ENCODE measurements around the gene POMZP3.
"Not testable (repeated sequence)": the region's sequence is repeated elsewhere in the genome, so short reads cannot be mapped to it uniquely, and the experiment has no call there.

The POMZP3 gene

DNA sequence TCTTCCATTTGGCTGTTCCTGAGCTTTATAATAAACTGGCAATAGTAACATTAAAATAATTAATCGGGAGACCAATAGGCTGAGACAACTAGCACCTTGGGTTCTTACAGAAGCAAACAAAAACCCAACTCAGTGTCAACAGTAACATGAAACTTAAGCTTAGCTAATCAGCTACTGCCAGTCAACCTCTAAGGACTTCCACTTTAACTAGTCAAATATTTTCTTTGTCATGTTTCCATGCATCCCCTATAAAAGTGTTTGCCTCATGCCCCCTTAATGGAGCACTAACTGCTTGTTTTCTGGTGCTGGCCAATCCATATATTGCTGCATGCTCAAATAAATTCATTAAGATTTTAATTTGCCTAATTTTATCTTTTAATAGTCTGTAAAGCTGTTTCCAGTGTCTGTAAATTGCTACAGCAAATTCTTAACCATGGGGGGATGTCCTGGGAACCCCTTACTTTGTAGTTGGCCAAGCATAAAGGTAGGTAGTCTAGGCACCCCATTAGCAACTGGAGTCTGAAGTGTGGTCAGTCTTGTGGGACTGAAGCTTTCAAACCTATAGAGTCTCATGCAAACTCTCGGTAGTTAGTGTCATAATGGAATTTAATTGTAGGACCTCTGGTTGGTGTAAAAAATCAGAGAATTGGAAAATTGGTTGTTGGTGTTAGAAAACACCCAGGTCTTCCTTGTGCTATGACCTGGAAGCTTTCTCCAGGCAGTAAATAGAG is 40.3 kb downstream of the POMZP3 start:
- not testable (repeated sequence) for DNase-seq

DNA sequence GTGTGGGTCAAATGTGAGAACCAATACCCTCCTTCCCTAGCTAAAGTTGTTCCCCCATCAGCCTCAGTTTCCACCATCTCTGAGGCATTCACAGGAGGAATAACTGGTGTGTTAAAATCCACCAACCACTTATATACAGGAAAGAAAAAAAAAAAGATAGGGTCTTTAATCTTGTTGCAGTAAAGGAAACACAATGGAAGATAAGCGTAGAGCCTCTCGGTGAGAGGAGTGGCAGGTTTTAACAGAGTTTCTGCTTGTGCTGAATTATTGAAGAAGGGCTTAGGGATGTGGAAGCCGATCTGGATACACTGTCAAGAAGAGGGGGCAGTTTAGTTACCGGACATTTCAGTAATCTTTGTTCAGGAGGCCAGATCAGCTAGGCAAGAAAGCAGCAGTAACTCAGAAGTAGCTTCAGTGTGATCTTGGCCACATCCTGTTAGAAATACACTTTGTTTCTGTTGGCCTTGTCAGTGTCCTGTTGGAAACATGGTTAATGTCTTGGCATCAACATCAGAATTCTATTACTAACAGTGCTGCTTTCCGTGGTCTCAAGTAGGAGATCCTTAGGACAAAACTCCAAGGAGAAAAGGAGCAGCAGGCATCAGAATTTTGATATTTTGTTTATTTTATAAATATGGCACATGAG is 43.3 kb downstream of the POMZP3 start:
- not testable (repeated sequence) for DNase-seq

DNA sequence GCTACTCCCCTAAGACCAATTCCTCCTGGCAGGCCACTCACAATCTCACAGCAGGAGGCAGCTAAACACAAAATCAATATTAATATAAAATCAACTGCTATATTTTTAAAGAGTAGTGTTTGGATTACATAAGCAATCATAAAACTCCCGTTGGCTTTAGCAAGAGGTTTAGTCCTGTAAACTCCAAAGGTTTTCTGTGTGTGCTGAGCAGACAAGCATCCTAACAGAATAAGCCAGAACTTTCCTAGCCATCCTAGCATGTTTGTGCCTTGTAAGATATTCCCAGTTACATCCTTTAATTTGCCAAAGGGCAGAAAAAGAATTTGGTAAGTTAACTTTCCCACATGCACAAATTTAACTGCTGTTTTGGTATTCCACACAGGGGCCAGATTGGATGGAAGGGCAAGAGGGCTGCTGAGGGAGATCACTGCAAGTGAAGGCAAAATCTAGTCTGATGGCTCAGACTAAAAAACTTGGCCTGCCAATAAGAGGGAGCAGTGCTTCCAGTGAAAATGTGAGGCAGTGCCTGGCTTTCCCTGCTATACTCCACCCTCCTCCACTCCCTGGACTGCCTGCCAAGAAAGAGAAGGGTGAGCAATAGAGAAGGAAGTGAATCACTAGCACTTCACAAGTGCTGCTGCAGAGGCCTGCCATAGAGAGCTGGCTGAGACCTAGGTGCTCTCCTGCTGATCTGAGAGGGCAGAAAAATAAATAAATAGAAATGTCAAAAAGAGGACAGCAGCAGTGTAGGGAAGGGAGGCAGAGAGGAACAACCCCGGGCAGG is 44.0 kb downstream of the POMZP3 start:
- not testable (repeated sequence) for DNase-seq

DNA sequence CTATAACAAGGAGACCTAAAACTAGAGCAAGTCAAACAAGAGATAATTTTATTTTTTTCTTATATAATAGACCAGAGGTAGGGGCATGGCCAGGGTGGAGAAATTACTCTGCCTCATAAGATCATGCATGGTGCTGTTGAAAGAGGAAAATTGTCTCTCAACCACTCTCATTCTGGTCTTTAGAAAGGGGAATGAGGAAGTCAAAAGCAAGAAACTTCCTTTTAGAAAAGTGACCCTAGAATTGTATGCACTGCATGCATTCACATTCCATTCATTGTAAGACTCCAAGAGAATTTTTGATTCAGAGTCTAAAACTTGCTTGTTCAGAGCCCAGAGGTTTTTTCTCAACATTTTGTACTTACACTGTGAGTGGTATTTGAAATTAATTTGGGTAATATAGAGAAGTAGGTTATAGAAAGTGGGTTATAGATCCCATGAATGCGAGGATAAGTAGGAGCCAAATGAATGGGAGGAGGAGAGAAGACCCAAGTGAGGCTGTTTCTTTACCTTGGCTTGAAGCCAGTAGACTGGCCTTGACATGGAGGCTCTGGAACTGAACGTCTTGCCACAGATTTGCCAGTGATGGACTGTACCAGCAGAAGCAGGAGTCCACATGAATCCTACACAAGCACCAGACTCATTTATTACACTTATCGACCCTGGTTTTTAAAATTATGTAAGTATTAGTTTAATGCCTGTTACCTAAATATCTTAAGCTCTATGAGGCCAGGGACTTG is 51.0 kb downstream of the POMZP3 start:
- not testable (repeated sequence) for DNase-seq

DNA sequence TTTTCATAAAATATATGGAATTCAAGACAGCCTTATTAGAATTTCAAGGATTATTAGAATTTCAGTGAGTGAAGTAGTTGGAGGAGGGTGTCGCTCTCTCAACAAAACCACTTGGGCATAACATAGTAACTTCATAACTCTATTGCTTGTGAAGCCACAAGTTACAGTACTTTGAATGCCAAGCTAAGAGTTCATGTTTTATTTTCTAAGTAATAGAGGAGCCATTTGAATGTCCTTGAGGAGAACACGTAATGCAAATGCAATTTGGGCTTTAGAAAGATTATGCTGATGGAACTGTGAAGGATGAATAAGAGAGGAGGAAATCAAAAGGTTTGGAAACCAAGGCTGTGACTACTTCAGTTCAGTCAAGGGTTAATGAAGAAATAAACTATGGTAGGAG is 51.6 kb downstream of the POMZP3 start:
- not testable (repeated sequence) for DNase-seq

DNA sequence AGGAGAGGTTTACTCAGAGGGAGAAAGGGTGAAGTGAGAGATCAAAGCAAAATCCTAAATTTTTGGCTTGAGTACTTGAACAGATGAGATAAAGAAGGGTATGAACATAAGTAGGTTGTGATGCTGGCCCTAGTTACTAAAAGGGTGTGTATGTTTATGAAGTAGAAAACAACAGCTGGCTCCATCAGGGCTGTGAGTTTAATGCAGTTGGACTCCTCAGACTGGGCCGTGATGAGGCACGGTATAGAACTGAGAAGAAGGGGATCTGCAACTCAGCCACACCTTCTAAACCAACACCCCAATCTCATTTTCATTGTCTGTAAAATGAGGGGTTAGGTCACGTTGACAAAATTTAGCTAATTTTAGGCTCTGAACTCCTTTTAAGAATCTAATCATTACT is 54.8 kb downstream of the POMZP3 start:
- DNase-seq = not testable (repeated sequence)

DNA sequence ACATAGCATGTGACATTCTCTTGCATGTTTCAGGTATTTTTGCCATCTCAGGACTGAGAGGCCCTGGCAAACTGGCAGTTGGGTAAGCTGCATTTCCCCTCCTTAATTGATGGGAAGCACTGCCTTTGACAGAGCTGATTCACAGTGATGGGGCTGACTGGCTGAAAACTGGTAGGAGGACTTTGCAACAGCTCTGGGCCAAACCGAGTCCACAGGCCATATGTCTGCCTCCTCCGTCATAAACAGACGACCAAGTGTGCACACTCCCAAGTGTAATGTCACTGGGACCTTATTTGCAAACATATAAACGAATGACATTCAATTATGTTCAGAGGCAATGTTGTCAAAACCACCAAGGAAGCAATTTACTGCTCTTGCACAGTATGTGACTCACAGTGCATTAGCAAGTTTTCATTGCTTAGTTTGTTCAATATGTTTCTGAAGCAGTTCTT is 56.7 kb downstream of the POMZP3 start:
- not testable (repeated sequence) for DNase-seq

DNA sequence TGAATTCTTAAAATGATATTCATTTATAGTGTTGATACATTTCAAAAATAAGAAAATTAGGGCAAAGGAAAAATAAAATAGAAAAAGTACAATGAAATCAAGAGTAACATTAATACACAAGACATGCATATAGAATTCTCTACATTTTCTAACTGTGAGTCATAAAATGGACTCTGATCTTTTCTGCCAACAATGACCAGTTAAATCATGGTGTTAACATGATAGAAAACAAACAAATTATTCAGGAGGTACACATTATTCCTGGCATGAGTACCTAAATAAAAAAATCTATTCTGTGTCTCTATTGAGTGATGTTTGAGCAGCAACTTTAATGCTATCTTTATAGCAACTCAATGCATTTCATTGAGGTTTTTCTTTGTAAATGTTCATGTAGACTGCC is 58.3 kb downstream of the POMZP3 start:
- DNase-seq = not testable (repeated sequence)

DNA sequence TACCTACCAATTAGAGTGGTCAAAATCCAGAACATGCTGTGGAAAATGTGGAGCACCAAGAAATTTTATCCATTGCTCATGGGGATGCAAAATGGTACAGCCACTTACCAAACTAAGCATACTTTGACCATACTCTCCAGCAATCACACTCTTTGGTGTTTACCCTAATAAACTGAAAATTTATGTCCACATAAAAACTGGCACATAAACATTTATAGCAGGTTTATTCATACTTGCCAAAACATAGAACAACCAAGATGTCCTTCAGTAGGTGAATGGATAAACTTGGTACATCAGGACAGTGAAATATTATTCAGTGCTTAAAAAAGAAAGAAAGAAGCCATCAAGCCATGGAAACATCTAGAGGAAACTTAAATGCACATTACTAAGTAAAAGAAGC is 59.3 kb downstream of the POMZP3 start:
- not testable (repeated sequence) for DNase-seq

DNA sequence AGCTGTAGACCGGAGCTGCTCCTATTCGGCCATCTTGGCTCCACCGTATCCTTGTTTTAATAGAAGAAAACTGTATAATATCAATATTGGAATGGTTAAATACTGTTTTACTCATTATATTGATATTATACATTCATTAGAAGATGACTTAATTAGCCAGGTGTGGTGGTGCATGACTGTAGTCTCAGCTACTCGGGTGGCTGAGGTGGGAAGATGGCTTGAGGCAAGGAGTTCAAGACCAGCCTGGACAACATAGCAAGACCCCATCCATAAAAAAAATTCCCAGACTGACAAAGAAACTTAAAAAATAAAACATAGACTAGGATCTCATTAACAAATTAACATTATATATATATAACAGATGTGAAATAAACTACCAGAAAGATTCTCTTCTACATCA is 59.8 kb downstream of the POMZP3 start:
- DNase-seq = not testable (repeated sequence)

DNA sequence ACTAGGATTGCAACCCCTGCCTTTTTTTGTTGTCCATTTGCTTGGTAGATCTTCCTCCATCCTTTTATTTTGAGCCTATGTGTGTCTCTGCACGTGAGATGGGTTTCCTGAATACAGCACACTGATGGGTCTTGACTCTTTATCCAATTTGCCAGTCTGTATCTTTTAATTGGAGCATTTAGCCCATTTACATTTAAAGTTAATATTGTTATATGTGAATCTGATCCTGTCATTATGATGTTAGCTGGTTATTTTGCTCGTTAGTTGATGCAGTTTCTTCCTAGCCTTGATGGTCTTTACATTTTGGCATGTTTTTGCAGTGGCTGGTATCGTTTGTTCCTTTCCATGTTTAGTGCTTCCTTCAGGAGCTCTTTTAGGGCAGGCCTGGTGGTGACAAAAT is 62.1 kb downstream of the POMZP3 start:
- not testable (repeated sequence) for DNase-seq

DNA sequence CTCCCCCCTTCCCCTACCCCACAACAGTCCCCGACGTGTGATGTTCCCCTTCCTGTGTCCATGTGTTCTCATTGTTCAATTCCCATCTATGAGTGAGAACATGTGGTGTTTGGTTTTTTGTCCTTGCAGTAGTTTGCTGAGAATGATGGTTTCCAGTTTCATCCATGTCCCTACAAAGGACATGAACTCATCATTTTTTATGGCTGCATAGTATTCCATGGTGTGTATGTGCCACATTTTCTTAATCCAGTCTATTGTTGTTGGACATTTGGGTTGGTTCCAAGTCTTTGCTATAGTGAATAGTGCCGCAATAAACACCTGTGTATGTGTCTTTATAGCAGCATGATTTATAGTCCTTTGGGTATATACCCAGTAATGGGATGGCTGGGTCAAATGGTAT is 65.7 kb downstream of the POMZP3 start:
- not testable (repeated sequence) for DNase-seq

DNA sequence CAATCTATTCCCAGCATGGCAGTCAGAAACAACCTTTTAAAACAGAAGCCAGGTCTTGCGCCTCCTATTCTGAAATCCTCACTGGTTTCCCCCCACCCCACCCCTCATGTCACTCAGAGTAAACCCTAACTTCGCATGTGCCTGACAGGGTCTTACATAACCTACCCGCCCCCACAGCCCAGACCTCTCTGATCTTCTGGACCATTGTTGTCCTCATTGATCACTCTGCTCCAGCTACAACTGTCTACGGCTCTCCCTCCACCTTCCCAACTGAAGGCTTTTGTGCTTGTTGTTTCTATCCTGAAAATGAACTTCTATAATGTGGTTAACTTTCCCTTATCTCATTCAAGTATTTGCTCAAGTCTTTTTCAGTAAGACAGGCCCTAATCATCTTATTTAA is 66.9 kb downstream of the POMZP3 start:
- not testable (repeated sequence) for DNase-seq
